Measurements from ENCODE around the gene STARD3. TPM values are rescaled to one million over a fixed set of nuclear protein-coding genes. Genes with fewer than 3 reads are reported as not detected.

STARD3 gene
- total and polyA plus RNA-seq, 9 donors: 34.5 to 55.9 (median 44.3) TPM

DNA sequence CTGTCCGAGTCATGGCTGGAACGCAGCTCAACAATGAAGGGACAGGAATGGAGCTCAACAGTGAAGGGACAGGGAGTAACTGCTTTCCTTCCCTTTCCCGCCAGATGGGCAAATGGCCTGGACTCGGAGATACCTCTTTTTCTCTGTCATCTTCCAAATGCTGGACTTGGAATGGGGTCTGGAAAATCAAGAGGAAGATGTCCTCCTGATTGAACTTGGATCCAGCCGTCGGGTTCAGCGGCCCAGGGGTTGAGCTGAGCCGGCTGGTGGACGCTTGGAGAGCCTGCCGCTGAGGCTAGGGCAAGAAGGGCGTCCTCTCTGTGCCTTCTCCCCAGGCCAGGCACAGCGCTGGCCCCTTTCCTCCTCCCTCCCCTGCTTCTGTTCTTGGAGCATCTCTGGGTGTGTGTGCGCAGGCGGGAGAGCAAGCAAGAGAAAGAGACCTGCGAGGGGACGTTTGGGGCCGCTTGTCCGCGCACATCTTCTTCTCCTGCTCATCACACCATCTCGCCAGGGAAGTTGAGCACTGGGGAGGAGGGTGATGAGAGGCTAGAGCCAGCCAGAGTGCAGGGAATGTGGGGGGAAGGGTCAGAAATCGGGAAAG, 35.8 kb upstream of the STARD3 start:
- Histone ChIP-seq H3K27ac (no peak overlapping the region), H3K9me3 (no peaks in the 10 kb centered on the region), H3K4me3 (no peak overlapping the region), H3K4me1 (ENCODE audit: insufficient read depth) (peaks cover 5% of the 10 kb centered on the region), H3K27me3 (peaks cover 8% of the 10 kb centered on the region), H3K36me3 (no peaks in the 10 kb centered on the region)
- TF ChIP-seq EP300 (IDR thresholded peaks at IDR 0.05) (no peak), POLR2A (IDR thresholded peaks at IDR 0.05) (no peak)
- TF ChIP-seq, protein P1, sequence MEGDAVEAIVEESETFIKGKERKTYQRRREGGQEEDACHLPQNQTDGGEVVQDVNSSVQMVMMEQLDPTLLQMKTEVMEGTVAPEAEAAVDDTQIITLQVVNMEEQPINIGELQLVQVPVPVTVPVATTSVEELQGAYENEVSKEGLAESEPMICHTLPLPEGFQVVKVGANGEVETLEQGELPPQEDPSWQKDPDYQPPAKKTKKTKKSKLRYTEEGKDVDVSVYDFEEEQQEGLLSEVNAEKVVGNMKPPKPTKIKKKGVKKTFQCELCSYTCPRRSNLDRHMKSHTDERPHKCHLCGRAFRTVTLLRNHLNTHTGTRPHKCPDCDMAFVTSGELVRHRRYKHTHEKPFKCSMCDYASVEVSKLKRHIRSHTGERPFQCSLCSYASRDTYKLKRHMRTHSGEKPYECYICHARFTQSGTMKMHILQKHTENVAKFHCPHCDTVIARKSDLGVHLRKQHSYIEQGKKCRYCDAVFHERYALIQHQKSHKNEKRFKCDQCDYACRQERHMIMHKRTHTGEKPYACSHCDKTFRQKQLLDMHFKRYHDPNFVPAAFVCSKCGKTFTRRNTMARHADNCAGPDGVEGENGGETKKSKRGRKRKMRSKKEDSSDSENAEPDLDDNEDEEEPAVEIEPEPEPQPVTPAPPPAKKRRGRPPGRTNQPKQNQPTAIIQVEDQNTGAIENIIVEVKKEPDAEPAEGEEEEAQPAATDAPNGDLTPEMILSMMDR (IDR thresholded peaks at IDR 0.05): no peak
- DNase-seq: no peak
- intact Hi-C loops (cut with DNase I): no loop called here
- 9 to 13% (median 10%) methylated on average over 21 of the region's 21 CpGs for WGBS, 3 donors

DNA sequence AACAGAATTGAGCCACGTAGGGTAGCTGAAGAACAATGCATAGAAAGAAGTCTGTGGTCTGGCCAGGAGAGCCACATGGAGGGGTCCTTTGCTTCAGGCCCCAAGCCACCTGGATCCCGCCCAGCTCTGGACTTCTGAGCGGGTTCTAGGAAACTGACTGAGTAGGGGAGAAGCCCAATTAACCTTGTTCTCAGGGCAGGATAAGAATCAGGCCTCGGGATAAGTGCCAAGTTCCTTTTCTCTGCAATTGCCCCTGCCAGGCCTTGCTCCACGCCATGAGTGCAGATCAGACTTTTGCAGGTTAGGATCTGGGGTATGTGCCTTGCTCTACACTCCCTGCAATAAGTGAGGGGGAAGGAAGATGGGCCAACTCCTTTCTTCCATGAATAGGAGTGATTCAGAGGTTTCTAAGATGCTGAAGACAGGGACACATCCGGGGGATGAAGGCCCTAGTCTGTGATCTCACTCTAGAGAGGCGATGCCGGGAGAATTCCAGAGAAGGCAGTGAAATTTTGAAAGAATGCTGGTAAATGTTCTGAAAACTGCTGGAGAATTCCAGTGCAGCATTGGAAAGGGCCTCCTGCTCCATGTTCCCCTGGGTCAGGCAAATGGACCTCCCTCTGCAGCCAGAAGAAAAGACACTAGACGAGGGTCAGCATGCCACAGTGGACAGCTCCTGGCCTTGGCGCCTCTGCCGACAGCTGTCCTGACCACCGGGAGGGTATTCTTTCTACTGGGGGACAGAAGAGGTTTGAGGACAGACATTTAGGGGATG, 35.0 kb upstream of the STARD3 start:
- no peak for DNase-seq
- Histone ChIP-seq H3K9me3 (no peaks in the 10 kb centered on the region), H3K27me3 (peaks cover 8% of the 10 kb centered on the region), H3K4me1 (ENCODE audit: insufficient read depth) (peaks cover 5% of the 10 kb centered on the region), H3K27ac (no peak overlapping the region), H3K36me3 (no peaks in the 10 kb centered on the region), H3K4me3 (no peak overlapping the region)
- TF ChIP-seq, protein P1 (IDR thresholded peaks at IDR 0.05): no peak
- TF ChIP-seq EP300 (IDR thresholded peaks at IDR 0.05): no peak
- no peak for TF ChIP-seq POLR2A (IDR thresholded peaks at IDR 0.05)
- 28 to 34% (median 31%) methylated on average over 12 of the region's 12 CpGs for WGBS, 3 donors
- intact Hi-C loops (cut with DNase I): no loop called here

DNA sequence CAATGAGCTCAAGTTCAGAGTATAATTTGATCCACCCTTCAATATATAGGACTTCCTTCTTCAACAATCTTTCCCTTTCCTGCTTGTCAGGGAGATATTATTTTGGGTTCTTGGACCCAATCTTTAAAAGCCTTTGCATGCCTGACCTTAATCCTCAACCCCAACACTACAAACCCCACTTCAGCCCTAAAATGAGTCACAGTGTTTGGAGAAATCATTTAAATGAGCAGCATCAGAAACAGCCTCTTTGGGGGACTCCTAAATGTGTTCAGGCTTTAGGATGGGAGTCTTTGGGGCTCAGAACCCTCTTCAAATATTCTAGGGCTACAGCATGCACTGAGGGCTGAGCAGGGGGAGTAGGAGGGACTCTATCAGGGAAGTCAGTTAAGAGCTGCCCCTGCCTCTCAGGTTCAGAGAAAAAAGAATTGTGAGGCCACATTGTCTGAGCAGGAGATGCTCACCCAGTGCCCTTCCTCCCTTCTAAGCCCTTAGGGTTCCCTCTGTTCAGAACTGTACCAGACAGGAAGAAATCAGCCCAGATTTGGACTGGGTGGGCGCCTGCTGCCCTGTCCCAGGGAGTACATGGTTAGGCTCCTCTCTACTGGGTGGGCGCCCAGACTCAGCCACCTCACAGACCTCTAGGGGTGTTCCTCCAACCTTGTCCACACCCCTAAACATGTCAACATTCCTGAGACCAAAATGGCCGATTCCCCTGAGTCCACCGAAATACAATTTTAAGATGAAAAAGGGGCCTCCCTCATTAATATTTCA, 34.2 kb upstream of the STARD3 start:
- no peaks in the 10 kb centered on the region for H3K9me3 ChIP-seq
- no peak for DNase-seq
- H3K36me3 ChIP-seq: no peaks in the 10 kb centered on the region
- H3K4me3 ChIP-seq: no peak overlapping the region
- H3K27ac ChIP-seq: no peak overlapping the region
- peaks cover 5% of the 10 kb centered on the region for H3K4me1 ChIP-seq (ENCODE audit: insufficient read depth)
- WGBS, 3 donors: 34 to 37% (median 37%) methylated on average over 4 of the region's 4 CpGs
- TF ChIP-seq POLR2A (IDR thresholded peaks at IDR 0.05): no peak
- TF ChIP-seq, protein P1 (IDR thresholded peaks at IDR 0.05): no peak
- no peak for TF ChIP-seq EP300 (IDR thresholded peaks at IDR 0.05)
- peaks cover 8% of the 10 kb centered on the region for H3K27me3 ChIP-seq
- intact Hi-C loops (cut with DNase I): no loop called here

DNA sequence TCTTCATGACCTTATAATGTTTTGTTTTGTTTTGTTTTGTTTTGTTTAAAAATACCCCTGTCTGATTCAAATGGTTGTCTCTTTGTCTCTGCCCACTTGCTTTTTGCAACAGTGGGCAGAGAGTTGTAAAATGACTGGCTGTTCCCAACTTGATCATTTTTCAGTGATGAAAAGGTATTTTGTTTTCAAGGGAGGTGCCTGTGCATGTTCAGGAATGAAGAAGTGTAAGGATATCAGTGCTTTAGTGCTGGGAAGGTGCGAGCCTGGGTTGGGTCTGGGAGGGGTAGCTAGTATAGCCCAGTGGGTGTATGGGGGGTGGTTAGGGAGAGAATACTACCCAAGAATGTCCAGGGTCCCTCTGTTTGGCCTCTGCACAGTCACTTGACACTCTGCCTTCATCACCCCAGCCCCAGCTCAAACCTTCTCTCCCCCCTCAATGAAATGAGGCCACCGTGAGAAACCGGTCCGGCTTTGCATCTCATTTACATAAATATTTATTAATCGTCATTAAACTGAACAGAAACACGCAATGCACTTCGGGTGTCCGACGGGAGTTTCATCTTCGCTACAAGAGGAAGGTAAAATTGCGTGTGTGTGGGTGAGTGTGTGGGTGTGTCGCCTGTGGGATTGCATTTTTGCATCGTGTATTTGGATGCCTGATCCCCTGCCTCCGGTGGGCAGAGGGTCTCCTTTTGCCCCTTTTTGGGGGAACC, 33.5 kb upstream of the STARD3 start:
- WGBS, 3 donors: 11 to 16% (median 11%) methylated on average over 14 of the region's 14 CpGs
- no peak for DNase-seq
- Histone ChIP-seq H3K27ac (no peak overlapping the region), H3K4me3 (no peak overlapping the region), H3K4me1 (ENCODE audit: insufficient read depth) (peaks cover 5% of the 10 kb centered on the region), H3K9me3 (no peaks in the 10 kb centered on the region), H3K36me3 (no peaks in the 10 kb centered on the region), H3K27me3 (peaks cover 8% of the 10 kb centered on the region)
- intact Hi-C loops (cut with DNase I): no loop called here
- TF ChIP-seq, protein P1 (IDR thresholded peaks at IDR 0.05): no peak
- TF ChIP-seq POLR2A (IDR thresholded peaks at IDR 0.05) (no peak), EP300 (IDR thresholded peaks at IDR 0.05) (no peak)

Measured in ovary (tissue), 9 donors.